Activated T-helper 1 cell treated with anti-CD3 and anti-CD28 coated beads, Interleukin-12 subunit alpha, Interleukin-12 subunit beta, Interleukin-2, Interleukin-4 antibody, amounts not matched to agents 30 ng/mL and 10 ng/mL and 1 ng/mL, durations not matched to agents 14 hours and 24 hours and 36 hours (primary cell): Measurements from ENCODE around the gene TNFRSF13B. TPM values are rescaled to one million over a fixed set of nuclear protein-coding genes. Genes with fewer than 3 reads are reported as not detected.
"Not testable (repeated sequence)": the region's sequence is repeated elsewhere in the genome, so short reads cannot be mapped to it uniquely, and the experiment has no call there.

Source experiments
- DNase-seq: peaks from one replicate; pipeline ENCODE4 v3.0.0; 2021; ENCODE audit warnings: low spot score
- H3K27ac Mint-ChIP-seq: one replicate; pipeline ENCODE4 v1.8.0; 2021; ENCODE audit warnings: mild to moderate bottlenecking, mixed read lengths
- H3K27me3 Mint-ChIP-seq: one replicate; pipeline ENCODE4 v1.8.0; 2022; ENCODE audit warnings: mild to moderate bottlenecking, moderate library complexity, mixed read lengths; ENCODE audit not compliant: insufficient read depth
- H3K36me3 Mint-ChIP-seq: one replicate; pipeline ENCODE4 v1.8.0; 2021; ENCODE audit warnings: low read depth, mixed read lengths
- H3K4me1 Mint-ChIP-seq: one replicate; pipeline ENCODE4 v1.8.0; 2021; ENCODE audit warnings: low read depth, mixed read lengths
- H3K4me3 Mint-ChIP-seq: one replicate; pipeline ENCODE4 v1.8.0; 2021; ENCODE audit warnings: mild to moderate bottlenecking, moderate library complexity, mixed read lengths
- H3K9me3 Mint-ChIP-seq: one replicate; pipeline ENCODE4 v1.8.0; 2021; ENCODE audit warnings: mixed read lengths
- intact Hi-C: fragments of 100-400 bp; cut with micrococcal nuclease; formaldehyde crosslinking; loops from one replicate; pipeline ENCODE4 v1.15.1; 2024
- total RNA-seq: library from RNA; stranded (reverse); gene quantifications from 2 replicates; pipeline ENCODE4 v1.2.3, GENCODE V29; 2022

TNFRSF13B gene
- total RNA-seq, 1 donor from 2014 or later = not detected

DNA sequence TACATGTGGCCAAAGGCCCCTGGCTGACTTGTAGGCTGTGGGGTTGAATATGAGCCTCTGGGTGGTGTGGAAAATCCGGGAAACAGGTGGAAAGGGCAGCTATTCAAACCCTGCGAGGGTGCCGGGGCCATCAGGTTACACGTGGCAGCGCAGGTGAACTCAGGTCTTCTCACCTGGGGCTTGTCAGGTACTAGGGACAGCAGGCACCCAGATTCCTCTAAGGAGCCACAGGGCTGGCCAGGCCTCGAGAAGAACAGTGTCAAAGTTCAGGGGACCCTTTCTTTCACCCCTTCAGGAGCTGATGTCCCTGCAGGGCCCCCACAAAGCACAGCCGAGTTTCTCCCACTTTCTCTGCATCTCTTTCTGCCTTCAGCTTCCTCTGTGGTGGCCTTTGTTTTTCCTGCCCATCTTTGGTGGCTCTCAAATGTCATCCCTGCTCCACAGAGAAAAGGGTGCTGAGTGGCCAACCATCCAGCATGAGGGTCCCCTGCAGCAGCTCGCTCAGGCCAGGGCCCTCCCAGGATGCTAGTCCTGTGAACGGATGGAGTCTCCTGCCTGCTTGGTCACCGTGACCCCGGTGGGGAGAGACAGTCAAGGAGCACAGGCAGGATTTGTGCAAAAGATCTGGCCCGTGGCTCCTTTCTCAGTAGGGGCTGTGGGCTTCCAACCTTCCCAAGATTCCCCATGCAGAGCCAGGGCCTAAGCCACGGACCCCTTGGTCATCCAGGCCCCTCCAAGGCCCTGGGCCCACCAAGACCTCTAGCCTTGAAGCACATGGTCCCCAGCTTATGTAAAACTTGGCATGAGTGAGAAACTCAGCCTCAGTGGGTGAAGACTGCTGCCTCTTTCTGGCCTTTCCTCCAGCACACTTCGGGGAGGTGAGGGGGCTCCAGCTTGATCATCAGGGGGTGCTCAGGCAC lies 42.2 kb upstream of the TNFRSF13B start:
- H3K4me3 Mint-ChIP-seq, intact Hi-C loops, DNase-seq, H3K27me3 Mint-ChIP-seq, H3K27ac Mint-ChIP-seq, H3K36me3 Mint-ChIP-seq, H3K9me3 Mint-ChIP-seq: not testable (repeated sequence)
- H3K4me1 Mint-ChIP-seq = peaks cover 30% of the 10 kb centered on the region

DNA sequence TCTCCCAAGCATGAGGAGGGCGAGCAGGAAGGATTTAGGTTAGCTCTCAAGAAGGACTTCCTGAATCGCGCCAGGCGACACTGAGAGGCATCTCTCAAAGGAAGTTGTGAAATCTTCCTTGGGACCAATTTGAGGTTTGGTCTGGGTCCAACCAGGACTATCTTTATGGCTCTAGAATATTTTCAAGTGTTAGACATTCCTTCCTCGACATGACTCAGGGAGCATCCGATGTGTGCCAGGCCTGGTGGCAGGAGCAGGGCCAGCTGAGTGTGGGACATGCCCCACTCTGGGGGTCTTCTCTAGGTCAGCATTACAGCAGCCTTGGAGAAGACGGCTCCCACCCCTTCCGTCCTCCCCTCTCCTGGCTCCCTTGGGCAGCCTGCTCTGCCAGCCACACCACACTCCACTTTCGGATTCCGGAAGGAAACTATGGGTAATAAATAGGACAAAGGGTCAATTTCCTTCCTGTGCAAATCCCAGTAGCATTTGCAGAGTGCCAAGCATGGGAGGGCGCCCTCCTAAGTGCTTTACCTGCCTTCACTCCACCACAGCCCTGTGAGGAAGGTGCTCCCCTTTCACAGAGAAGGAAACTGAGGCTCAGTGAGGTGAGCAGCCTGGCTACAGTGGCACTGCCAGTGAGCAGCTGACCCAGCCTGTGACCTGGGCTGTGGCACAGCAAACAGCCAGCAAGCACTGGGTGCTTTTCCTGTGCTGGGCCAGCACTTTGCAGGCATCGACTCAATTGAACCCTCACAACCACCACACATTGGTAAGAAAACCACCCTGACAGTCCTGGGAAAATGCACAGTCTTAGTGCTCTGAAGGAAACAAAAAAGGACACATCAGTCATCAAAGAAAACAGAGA lies 39.4 kb upstream of the TNFRSF13B start:
- intact Hi-C loops, H3K9me3 Mint-ChIP-seq, H3K36me3 Mint-ChIP-seq, DNase-seq, H3K27ac Mint-ChIP-seq, H3K4me3 Mint-ChIP-seq, H3K27me3 Mint-ChIP-seq: not testable (repeated sequence)
- H3K4me1 Mint-ChIP-seq = peaks cover 14% of the 10 kb centered on the region

- H3K27me3 Mint-ChIP-seq, H3K9me3 Mint-ChIP-seq, intact Hi-C loops: not testable (repeated sequence)
Observed at GRCh38 chr17:17010545-17011034, 38.7 kb upstream of the TNFRSF13B start.

DNA sequence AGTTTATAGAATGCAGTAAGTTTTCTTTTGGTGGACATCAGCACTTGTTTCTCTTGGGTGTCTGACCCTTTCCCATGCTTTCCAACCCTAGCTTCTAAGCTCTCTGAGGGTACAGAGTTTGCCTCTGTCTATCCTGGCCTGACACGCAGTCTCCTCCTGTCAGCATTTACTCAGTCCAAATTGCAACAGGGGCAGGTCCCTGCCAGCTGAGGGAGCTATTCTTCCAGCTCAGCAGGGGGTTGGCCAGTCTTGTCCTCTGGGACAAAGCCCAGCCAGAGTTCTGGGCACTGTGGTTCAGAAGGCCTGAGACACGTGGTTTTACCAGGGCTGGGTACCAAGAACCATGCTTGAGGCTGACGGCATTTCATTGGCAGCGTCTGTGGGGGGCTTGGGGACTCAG lies 38.1 kb upstream of the TNFRSF13B start:
- H3K27ac Mint-ChIP-seq, H3K4me3 Mint-ChIP-seq, intact Hi-C loops: not testable (repeated sequence)

More at GRCh38 chr17:17010545-17011034, 38.7 kb upstream of the TNFRSF13B start:
- DNase-seq, H3K4me1 Mint-ChIP-seq, H3K27ac Mint-ChIP-seq, H3K4me3 Mint-ChIP-seq, H3K36me3 Mint-ChIP-seq: not testable (repeated sequence)

DNA sequence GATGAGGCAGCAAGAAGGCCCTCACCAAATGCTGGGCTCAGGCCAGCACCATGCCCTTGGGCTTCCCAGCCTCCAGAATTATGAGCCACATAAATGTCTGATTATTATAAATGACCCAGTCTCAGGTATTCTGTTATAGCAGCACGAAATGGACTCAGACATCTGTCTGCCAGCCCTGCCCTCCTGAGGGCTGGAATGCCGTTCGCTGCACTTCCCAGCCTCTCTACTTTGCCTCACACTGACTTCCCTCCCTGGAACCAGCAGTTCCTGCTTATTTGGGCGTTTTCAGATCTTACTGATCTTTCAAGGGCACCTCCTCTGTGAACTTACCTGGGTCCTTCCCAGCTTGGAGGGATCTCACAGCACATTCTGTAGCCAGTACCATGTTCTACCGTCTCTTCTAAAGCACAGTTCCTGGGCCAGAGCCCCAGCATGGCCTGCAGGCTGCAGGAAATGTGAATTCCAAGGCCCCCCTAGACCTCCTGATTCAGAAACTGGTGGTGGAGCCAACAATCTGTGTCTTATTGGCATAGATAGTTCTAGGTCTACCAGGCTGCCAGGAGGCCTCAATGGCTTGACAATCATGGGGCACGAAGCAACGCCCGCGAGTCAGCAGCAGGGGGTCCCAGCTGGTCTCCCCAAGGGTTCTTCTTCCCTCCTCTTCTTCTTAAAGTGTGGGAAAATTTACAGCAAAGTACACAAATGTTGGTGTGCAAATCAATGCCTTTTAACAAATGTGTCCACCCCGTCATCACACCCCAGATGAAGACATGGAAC lies 36.9 kb upstream of the TNFRSF13B start:
- H3K9me3 Mint-ChIP-seq, intact Hi-C loops: not testable (repeated sequence)

More for the DNA sequence above, 38.1 kb upstream of the TNFRSF13B start:
- not testable (repeated sequence) for H3K36me3 Mint-ChIP-seq, H3K9me3 Mint-ChIP-seq, DNase-seq, H3K27me3 Mint-ChIP-seq, H3K4me1 Mint-ChIP-seq

DNA sequence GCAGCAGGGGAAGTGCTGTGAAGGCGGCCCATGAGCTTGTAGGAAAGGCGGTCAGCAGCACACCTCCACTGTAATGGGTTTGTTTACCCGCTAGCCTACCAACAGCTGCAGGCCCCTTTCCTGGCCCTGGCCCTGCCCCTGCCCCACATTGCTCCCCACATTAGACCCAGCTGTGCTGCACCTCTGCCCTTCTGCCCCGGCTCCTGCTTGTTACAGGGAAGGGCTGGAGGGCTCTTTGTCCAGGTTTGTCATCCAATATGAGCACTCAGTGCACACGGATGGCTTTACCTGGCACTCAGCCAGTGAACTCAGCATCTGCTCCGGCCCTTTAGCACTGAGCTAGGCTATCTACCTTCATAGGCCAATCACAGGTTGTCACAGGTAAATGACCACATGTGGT lies 36.0 kb upstream of the TNFRSF13B start:
- DNase-seq, H3K36me3 Mint-ChIP-seq, intact Hi-C loops, H3K4me1 Mint-ChIP-seq, H3K9me3 Mint-ChIP-seq, H3K27me3 Mint-ChIP-seq, H3K27ac Mint-ChIP-seq, H3K4me3 Mint-ChIP-seq: not testable (repeated sequence)

More for the DNA sequence above, 36.9 kb upstream of the TNFRSF13B start:
- not testable (repeated sequence) for H3K36me3 Mint-ChIP-seq, H3K27me3 Mint-ChIP-seq, H3K27ac Mint-ChIP-seq, H3K4me3 Mint-ChIP-seq, H3K4me1 Mint-ChIP-seq, DNase-seq

DNA sequence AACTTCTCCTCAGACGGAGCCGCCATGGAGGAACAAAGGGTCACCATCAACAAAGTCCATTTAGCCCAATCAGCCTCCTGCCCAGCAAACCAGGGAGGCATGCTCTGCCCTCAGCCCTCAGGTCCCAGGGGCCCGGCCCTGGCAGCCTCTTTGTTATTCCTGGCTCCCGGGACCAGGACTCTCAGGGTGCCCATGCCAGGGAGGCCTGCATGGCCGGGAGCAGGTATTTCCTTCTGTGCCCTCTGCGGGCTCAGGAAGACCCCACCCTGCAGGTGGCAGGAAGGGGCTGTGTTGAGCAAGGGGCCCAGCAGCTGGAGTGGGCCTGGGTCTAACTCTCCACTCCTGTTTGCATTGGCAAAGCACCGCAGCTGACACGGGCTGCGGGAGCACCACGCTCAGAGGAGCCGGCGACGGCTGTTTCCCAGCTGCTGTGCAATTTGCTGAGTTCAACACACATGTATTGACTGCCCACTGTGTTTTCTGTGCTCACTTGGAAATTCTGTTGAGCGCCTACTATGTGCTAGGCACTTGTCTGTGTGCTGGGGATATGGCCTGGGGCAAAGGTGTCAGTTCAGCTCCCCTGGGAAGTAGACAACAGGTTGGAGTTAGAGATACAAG lies 33.2 kb upstream of the TNFRSF13B start:
- H3K27me3 Mint-ChIP-seq = not testable (repeated sequence)

DNA sequence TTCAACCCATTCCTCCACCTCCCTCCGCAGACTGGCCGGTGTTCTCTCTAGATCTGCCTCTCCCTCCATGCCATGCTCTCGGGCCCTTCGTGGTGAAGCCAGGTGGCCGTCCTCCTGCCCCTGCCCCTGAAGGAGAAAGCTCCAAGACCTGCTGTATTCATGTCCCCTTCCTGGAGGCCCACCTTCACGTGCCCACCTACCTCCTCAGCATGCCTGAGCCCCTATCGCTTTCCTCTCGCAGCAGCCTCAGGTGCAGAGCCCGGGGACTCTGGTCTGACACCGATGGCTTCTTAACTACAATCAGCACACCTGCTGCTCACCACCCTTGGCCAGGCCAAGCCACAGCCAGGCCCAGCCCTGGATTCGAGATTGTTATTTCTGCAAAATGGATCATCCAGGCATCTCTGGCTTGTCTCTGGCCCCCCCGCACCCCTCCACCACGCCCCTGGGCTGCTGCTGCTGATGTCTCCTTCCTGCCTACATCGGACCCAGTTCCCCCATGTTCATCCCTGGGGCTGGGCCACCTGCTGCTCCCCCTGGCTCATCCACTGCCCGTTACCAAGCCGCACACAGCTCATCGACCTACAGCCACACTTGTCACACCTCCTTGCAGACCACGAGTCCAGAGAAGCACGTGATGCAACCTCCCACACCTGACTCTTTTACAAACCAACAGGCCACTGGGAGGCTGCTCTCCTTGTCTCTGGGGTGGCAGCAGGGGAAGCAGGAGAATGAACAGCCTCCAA lies 32.5 kb upstream of the TNFRSF13B start:
- Mint-ChIP-seq H3K27me3 (peaks cover 6% of the 10 kb centered on the region), H3K4me1 (no peaks in the 10 kb centered on the region), H3K27ac (no peak overlapping the region), H3K36me3 (no peaks in the 10 kb centered on the region), H3K4me3 (no peak overlapping the region), H3K9me3 (no peaks in the 10 kb centered on the region)
- no peak for DNase-seq
- intact Hi-C loops = no loop called here

More for the DNA sequence above, 33.2 kb upstream of the TNFRSF13B start:
- intact Hi-C loops, H3K9me3 Mint-ChIP-seq, H3K36me3 Mint-ChIP-seq, H3K27ac Mint-ChIP-seq, H3K4me1 Mint-ChIP-seq, DNase-seq, H3K4me3 Mint-ChIP-seq: not testable (repeated sequence)

GRCh38 chr17:17002731-17003715 lies 31.1 kb upstream of the TNFRSF13B start:
- H3K4me1 Mint-ChIP-seq, H3K4me3 Mint-ChIP-seq, H3K9me3 Mint-ChIP-seq, H3K27ac Mint-ChIP-seq, H3K36me3 Mint-ChIP-seq, DNase-seq, H3K27me3 Mint-ChIP-seq: not testable (repeated sequence)
- intact Hi-C loops = loop anchor here (1.0 kb wide), 1 partner anchor 234 kb away; the partner anchor contains the start of gene FLCN

- Mint-ChIP-seq H3K27ac (no peak overlapping the region), H3K4me1 (no peaks in the 10 kb centered on the region), H3K36me3 (no peaks in the 10 kb centered on the region), H3K27me3 (peaks cover 4% of the 10 kb centered on the region), H3K4me3 (no peak overlapping the region), H3K9me3 (no peaks in the 10 kb centered on the region)
- intact Hi-C loops = loop anchor here (1.0 to 2.0 kb wide), 3 partner anchors 145 to 312 kb away; partner anchors contain the start of gene FLCN
- peak; percentile 66 for DNase-seq
Observed at GRCh38 chr17:17001874-17002520, 30.1 kb upstream of the TNFRSF13B start.
